IgD-negative memory B cell (primary cell): Measurements from ENCODE around the gene LCE3D. TPM values are rescaled to one million over a fixed set of nuclear protein-coding genes. Genes with fewer than 3 reads are reported as not detected.
"Not testable (repeated sequence)": the region's sequence is repeated elsewhere in the genome, so short reads cannot be mapped to it uniquely, and the experiment has no call there.

Source experiments
- H3K27ac Mint-ChIP-seq, 3 donors: one replicate each; pipeline ENCODE4 v1.8.0; 2020 to 2022; ENCODE audit warnings: mild to moderate bottlenecking in 3 of 3, mixed read lengths in 3 of 3, moderate library complexity in 1 of 3
- H3K27me3 Mint-ChIP-seq: one replicate; pipeline ENCODE4 v1.8.0; 2021; ENCODE audit warnings: mixed read lengths
- H3K36me3 Mint-ChIP-seq: one replicate; pipeline ENCODE4 v1.8.0; 2020; ENCODE audit warnings: mild to moderate bottlenecking, mixed read lengths
- H3K4me1 Mint-ChIP-seq, 3 donors: one replicate each; pipeline ENCODE4 v1.8.0; 2020 to 2022; ENCODE audit warnings: mixed read lengths in 3 of 3, mild to moderate bottlenecking in 1 of 3
- H3K4me3 Mint-ChIP-seq, 4 donors: one replicate each; pipeline ENCODE4 v1.8.0; 2020 to 2022; ENCODE audit warnings: mild to moderate bottlenecking in 4 of 4, mixed read lengths in 4 of 4, moderate library complexity in 3 of 4
- H3K9me3 Mint-ChIP-seq, 3 donors: one replicate each; pipeline ENCODE4 v1.8.0; 2020 to 2021; ENCODE audit warnings: mixed read lengths in 3 of 3, mild to moderate bottlenecking in 1 of 3
- polyA plus RNA-seq: library from polyadenylated mRNA; unstranded; fragments of 300-500 nt; fragmentation: Illumina TruSeq; gene quantifications from one replicate; pipeline ENCODE4 v1.2.3, GENCODE V29; 2021

LCE3D gene, protein sequence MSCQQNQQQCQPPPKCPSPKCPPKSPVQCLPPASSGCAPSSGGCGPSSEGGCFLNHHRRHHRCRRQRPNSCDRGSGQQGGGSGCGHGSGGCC
- not detected for polyA plus RNA-seq

DNA sequence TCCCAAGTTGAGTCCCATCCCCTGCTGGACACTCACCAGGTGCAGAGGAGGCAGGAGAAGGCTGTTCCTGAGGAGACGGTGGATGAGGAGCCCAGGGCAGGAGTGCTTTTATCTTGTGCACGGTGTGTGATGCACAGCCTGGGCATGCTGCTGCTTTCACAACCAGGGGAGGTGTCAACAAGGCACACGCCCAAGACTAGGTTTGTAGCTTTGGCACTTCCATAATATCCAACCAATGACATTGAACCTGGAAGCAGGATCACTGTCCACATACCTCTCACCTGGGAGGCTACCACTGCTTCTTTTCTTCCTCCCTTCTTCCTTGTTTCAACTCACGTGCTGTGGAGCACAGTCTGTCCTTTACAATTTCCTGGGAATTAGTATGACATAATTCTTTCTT is at the start of gene LCE3D:
LCE3D (minus strand) TSS at position 84 of the 400 bp plus-strand sequence. CDS start 580 bp downstream, outside the sequence.
- Mint-ChIP-seq H3K4me1 (peaks cover 0 to 1% (median 0%) of the 10 kb centered on the region in 3 donors), H3K4me3 (no peak within 1 kb of the TSS), H3K9me3 (no peaks in the 10 kb centered on the region), H3K36me3 (no peaks in the 10 kb centered on the region), H3K27me3 (peaks cover 2% of the 10 kb centered on the region), H3K27ac (no peak within 1 kb of the TSS)

DNA sequence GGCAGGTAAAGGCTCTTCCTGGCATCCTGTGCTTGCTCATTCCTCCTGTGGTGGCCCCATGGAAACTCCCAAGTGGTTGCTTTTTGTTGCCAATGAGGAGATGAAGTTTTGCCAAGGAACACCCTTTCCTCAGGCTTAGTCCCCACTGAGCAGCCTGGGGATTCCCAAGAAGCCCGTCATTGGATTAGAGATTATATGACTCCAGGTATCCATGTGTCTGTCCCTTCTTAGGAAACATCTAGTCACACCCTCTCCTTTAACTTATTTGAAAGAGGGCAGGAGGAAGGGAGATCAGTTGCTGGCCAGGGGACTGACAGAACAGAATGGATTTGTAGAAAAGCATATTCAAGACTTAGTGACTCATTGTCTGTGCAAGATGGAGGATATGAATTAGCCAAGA is 46.4 kb upstream of the LCE3D start:
- H3K27ac Mint-ChIP-seq, result no peak overlapping the region
- H3K27me3 Mint-ChIP-seq, result peaks cover 22% of the 10 kb centered on the region
- no peaks in the 10 kb centered on the region for H3K36me3 Mint-ChIP-seq
- H3K4me3 Mint-ChIP-seq, result no peak overlapping the region
- no peaks in the 10 kb centered on the region for H3K4me1 Mint-ChIP-seq
- peaks cover 0 to 5% (median 0%) of the 10 kb centered on the region in 3 donors for H3K9me3 Mint-ChIP-seq

DNA sequence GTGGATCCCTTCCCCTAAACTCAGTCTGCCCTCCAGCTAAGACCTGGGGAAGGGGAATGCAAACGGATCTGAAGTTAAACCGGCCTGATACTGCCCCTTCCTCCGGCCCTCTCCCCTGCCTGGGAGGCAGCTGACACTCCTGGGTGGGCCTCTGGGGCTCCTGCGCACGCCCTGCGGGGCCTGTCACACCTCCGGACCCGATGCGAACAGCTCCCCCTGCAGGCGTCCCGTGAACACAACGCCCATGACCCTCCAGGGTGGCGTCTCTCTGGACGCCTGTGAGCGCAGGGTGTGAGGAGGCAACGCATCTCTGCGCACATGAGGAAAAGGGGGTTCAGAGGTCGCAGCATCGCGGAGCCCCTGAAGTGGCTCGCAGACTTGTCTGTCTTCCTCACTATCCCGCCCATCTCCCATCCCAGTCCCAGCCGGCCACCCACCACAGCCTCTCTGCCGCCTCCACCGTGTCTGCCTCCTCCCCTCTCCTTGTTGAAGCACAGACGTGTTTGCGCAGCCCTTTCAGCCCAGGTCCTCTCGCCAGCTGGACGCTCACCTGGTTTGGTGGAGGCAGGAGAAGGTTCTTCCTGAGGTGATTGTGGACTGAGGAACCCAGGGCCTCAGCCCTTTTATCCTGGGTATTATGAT is 43.0 kb upstream of the LCE3D start:
- peaks cover 3% of the 10 kb centered on the region for H3K36me3 Mint-ChIP-seq
- H3K4me1 Mint-ChIP-seq, result peaks cover 0 to 1% (median 0%) of the 10 kb centered on the region in 3 donors
- peaks cover 16% of the 10 kb centered on the region for H3K27me3 Mint-ChIP-seq
- H3K9me3 Mint-ChIP-seq, result peaks cover 6 to 11% (median 9%) of the 10 kb centered on the region in 3 donors
- H3K27ac Mint-ChIP-seq, result no peak overlapping the region
- no peak overlapping the region for H3K4me3 Mint-ChIP-seq

- Mint-ChIP-seq H3K4me1 (peaks cover 0 to 1% (median 0%) of the 10 kb centered on the region in 3 donors), H3K27ac (no peak within 1 kb of the TSS), H3K36me3 (peaks cover 3% of the 10 kb centered on the region), H3K27me3 (peaks cover 14% of the 10 kb centered on the region), H3K9me3 (peaks cover 6 to 12% (median 9%) of the 10 kb centered on the region in 3 donors), H3K4me3 (no peak within 1 kb of the TSS)
These were observed 42.5 kb upstream of the LCE3D start, which contains the start of gene LCE3A for GRCh38 chr1:152622803-152623202. Gene LCE3A, minus strand, starts transcription at chr1:152623103. Its CDS starts 0 bp downstream, at chr1:152623103.

DNA sequence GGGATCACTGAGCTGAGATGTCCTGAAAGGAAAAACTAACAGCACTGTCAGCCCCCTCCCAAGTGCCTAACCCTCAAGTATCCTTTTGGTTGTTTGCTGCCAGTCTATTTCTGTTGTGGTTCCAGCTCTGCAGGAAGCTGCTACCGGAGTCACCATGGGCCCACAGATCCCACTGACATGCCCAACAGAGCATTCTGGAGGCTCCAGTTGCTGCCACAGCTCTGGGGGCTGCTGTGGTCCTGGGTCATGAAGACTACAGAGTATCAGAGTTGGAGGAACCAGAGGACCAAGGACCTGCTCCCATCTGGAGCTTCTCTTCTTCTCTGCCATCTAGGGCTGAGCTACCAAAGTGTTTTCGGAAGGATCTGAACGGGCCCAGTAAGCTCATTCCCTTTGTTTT is 41.7 kb upstream of the LCE3D start:
- peaks cover 0 to 1% (median 0%) of the 10 kb centered on the region in 3 donors for H3K4me1 Mint-ChIP-seq
- H3K27ac Mint-ChIP-seq, result no peak overlapping the region
- peaks cover 8 to 13% (median 12%) of the 10 kb centered on the region in 3 donors for H3K9me3 Mint-ChIP-seq
- no peak overlapping the region for H3K4me3 Mint-ChIP-seq
- H3K36me3 Mint-ChIP-seq, result peaks cover 5% of the 10 kb centered on the region
- H3K27me3 Mint-ChIP-seq, result peaks cover 14% of the 10 kb centered on the region

- Mint-ChIP-seq H3K27ac (no peak within 1 kb of the TSS), H3K4me1 (no peaks in the 10 kb centered on the region), H3K36me3 (peaks cover 2% of the 10 kb centered on the region), H3K27me3 (no peaks in the 10 kb centered on the region), H3K9me3 (peaks cover 3 to 5% (median 3%) of the 10 kb centered on the region in 3 donors), H3K4me3 (no peak within 1 kb of the TSS)
These were observed 33.2 kb upstream of the LCE3D start, which contains the start of gene LCE3B for GRCh38 chr1:152613511-152613910. Gene LCE3B, plus strand, starts transcription at chr1:152613811. Its CDS starts 0 bp downstream, at chr1:152613811.

DNA sequence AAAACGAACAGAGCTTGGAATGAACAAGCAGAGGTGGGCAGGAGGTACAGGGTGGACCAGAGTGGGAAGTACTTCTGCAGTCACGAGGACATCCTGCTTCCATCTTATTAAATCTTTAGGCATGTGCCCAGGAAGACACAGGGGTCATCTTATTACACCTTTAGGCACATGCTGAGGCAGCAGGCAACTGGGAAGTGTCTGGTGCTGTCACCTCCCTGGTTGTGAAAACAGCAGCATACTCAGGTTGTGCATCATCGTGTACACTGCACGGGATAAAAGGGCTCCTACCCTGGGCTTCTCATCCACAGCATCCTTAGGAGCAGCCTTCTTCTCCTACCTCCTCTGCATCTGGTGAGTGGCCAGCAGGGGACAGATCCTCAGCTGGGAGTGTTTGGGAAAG is 19.6 kb upstream of the LCE3D start, which contains the start of gene LCE3C:
LCE3C (plus strand) TSS at position 301 of the 400 bp plus-strand sequence. CDS start 498 bp downstream, outside the sequence.
- Mint-ChIP-seq H3K36me3 (no peaks in the 10 kb centered on the region), H3K4me1 (no peaks in the 10 kb centered on the region), H3K4me3 (no peak within 1 kb of the TSS), H3K27ac (no peak within 1 kb of the TSS), H3K9me3 (no peaks in the 10 kb centered on the region), H3K27me3 (no peaks in the 10 kb centered on the region)

DNA sequence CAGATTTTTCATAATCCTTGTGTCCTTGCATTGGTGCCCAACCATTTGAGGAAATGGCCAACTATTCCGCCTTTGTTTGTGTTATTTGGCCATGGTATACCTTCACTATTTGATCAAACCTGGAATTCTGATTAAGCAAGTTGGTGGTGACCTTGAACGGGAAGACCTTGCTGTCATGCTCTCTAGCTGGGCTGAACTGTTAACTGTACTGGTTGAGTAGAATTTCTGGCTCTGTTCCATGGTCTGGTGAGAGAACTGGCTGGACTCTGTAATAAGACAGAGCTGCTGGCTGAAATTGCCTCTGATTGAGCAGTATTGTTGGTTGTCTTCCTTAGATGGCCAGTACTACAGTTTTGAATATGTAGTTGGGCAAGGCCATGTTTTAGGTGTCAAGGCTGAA is 16.7 kb upstream of the LCE3D start:
- Mint-ChIP-seq H3K27ac (no peak overlapping the region), H3K4me1 (no peaks in the 10 kb centered on the region), H3K36me3 (no peaks in the 10 kb centered on the region), H3K4me3 (no peak overlapping the region), H3K9me3 (no peaks in the 10 kb centered on the region), H3K27me3 (no peaks in the 10 kb centered on the region)

DNA sequence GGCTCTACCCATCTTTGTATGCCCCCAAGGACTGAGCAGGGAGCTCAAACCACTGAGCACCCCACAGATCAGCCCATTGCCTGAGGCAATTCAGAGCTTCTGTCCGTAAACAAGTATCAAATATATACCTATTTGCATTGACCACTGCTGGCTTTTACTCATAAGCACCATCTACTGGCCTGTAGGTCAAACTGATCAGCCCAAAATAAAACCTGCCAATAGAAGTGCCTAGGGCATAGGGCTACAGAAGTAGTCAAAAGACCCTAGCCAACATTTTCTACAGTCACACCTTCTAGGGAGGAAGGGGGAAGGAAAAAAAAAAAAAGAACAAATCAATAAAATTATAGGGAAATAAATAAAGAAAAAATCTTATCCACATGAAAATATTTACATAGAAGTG is 5.3 kb upstream of the LCE3D start:
- Mint-ChIP-seq H3K27me3 (no peaks in the 10 kb centered on the region), H3K36me3 (no peaks in the 10 kb centered on the region), H3K9me3 (no peaks in the 10 kb centered on the region), H3K4me3 (no peak overlapping the region), H3K27ac (no peak overlapping the region), H3K4me1 (no peaks in the 10 kb centered on the region)

DNA sequence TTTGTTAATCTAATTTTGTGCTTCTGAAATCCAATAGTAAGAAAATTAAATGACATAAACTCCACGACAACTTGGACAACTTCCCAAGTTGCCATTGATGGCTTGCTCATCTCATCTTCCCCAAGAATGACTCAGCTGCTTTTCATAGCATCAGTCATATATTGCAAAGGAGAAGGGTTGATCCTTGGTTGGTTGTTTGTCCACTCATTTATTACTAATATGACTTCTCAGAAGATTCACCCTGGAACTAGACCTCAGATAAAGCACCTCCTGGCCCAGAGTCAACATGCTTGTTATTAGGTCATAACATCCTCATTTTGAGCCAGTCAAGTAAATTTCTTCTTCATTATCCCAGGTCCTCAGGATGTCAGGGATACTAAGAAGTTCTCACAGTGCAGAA is 2.3 kb upstream of the LCE3D start:
- no peaks in the 10 kb centered on the region for H3K9me3 Mint-ChIP-seq
- no peak overlapping the region for H3K4me3 Mint-ChIP-seq
- H3K4me1 Mint-ChIP-seq, result peaks cover 0 to 1% (median 0%) of the 10 kb centered on the region in 3 donors
- H3K27ac Mint-ChIP-seq, result no peak overlapping the region
- H3K36me3 Mint-ChIP-seq, result no peaks in the 10 kb centered on the region
- H3K27me3 Mint-ChIP-seq, result peaks cover 2% of the 10 kb centered on the region

- not testable (repeated sequence) for H3K36me3 Mint-ChIP-seq, H3K27ac Mint-ChIP-seq, H3K4me3 Mint-ChIP-seq, H3K27me3 Mint-ChIP-seq, H3K9me3 Mint-ChIP-seq, H3K4me1 Mint-ChIP-seq
These were observed 790 bp downstream of the LCE3D start for GRCh38 chr1:152579526-152579925.

DNA sequence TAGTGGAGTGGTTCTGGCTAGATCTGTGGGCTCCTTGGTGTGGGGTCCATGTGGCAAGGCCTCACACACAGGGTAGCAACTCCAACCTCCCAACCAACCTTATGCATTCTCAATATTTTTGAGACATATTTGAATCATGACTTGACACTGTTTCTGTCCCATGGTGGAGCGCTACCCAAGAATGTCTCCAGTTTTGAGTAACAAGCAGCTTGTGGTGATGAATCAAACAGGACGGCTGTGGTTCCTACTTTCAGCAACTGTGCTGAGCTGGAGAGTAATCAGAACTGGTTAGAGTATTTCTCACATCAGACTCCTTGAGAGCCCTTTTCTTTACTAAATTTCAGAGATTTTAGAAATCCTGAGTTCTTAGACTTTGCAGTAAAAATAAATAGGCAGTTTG is 3.1 kb downstream of the LCE3D start:
- Mint-ChIP-seq H3K9me3 (no peaks in the 10 kb centered on the region), H3K27me3 (peaks cover 6% of the 10 kb centered on the region), H3K4me1 (peaks cover 0 to 1% (median 0%) of the 10 kb centered on the region in 3 donors), H3K36me3 (peaks cover 1% of the 10 kb centered on the region), H3K4me3 (no peak overlapping the region), H3K27ac (no peak overlapping the region)

- peaks cover 4% of the 10 kb centered on the region for H3K36me3 Mint-ChIP-seq
- H3K4me1 Mint-ChIP-seq, result no peaks in the 10 kb centered on the region
- H3K9me3 Mint-ChIP-seq, result peaks cover 8 to 15% (median 9%) of the 10 kb centered on the region in 3 donors
- H3K27ac Mint-ChIP-seq, result no peak within 1 kb of the TSS
- peaks cover 4% of the 10 kb centered on the region for H3K27me3 Mint-ChIP-seq
- H3K4me3 Mint-ChIP-seq, result no peak within 1 kb of the TSS
These were observed 13.6 kb downstream of the LCE3D start, which contains the start of gene LCE3E for GRCh38 chr1:152566681-152567080. Gene LCE3E, minus strand, starts transcription at chr1:152566780. Its CDS starts 572 bp downstream, at chr1:152566208.

GRCh38 chr1:152565535-152566215 is 14.6 kb downstream of the LCE3D start:
- H3K4me3 Mint-ChIP-seq, result no peak overlapping the region
- peaks cover 3% of the 10 kb centered on the region for H3K36me3 Mint-ChIP-seq
- H3K27ac Mint-ChIP-seq, result no peak overlapping the region
- H3K4me1 Mint-ChIP-seq, result no peaks in the 10 kb centered on the region
- peaks cover 4% of the 10 kb centered on the region for H3K27me3 Mint-ChIP-seq
- peaks cover 6 to 11% (median 8%) of the 10 kb centered on the region in 3 donors for H3K9me3 Mint-ChIP-seq

DNA sequence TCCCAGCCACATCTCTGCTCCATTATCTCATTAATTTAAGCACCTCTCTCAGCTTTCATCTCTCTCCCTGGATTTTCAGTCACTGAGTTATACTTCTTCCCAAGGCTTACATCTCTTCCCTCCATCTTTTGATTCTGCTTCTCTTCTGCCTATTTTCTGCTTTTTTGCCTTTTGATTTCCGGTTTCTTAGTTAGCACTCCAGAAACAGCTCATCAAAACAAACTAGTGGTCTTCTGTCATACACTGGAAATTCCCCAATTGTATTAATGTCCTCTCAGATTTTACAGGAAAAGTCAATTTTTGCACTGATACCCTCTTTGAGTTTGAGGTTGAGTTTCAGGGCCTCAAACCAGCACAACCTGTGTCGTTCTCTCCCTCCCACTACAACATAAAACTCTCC is 15.2 kb downstream of the LCE3D start:
- Mint-ChIP-seq H3K27ac (no peak overlapping the region), H3K36me3 (peaks cover 3% of the 10 kb centered on the region), H3K9me3 (peaks cover 5 to 10% (median 6%) of the 10 kb centered on the region in 3 donors), H3K4me3 (no peak overlapping the region), H3K4me1 (no peaks in the 10 kb centered on the region), H3K27me3 (peaks cover 4% of the 10 kb centered on the region)
